ENCODE measurements around the gene GALNT14. TPM values are rescaled to one million over a fixed set of nuclear protein-coding genes. Genes with fewer than 3 reads are reported as not detected.

GALNT14 gene
- total RNA-seq, 2 donors from 2014 or later = 0.52 TPM; not detected in 1

DNA sequence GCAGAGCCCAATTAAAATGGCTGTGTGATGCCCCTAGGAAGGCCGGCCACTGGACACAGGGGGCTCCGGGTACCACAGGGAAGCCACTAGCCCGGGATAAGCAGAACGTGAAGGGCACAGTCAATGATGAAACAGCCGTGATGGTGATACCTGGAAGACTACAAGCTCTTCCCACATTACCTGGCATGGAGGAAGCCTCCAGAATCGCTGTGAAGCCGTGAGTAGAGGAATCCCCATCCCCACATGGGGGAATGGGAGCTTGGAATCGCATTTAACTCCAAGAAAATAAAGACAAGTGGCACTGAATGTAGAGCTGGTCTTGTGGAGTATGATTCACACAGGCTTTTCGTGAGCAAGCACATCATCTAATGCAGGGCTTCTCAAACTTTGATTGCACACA is 16.1 kb downstream of the GALNT14 start:
- ATAC-seq (replicated peaks) = no peak
- H3K36me3 Mint-ChIP-seq (ENCODE audit: low read depth) = no peaks in the 10 kb centered on the region
- no peaks in the 10 kb centered on the region for H3K9me3 Mint-ChIP-seq
- H3K27ac Mint-ChIP-seq = no peak overlapping the region
- no peak overlapping the region for H3K4me3 Mint-ChIP-seq
- H3K4me1 Mint-ChIP-seq = no peaks in the 10 kb centered on the region
- peaks cover 7% of the 10 kb centered on the region for H3K27me3 Mint-ChIP-seq

DNA sequence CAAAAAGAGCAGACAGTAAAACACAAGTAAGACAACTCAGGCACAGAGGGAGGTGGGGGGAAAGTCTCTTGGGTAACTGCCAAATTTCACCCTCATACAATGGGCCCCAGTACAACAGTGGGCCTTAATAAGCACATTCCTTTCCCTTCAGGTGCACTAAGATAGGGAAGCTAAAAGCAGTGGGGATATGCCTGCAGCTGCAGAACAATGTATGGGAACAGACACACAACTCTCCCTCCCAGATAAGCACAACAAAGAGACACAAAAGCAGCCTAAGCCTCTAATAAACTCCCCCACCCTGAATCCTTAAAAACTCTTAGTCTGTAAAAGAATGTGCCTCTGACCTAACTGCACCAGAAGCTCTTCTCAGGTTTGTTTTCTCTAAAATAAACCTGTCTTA is 24.5 kb downstream of the GALNT14 start:
- H3K4me3 Mint-ChIP-seq = no peak overlapping the region
- no peak for ATAC-seq (replicated peaks)
- no peaks in the 10 kb centered on the region for H3K36me3 Mint-ChIP-seq (ENCODE audit: low read depth)
- no peaks in the 10 kb centered on the region for H3K4me1 Mint-ChIP-seq
- peaks cover 34% of the 10 kb centered on the region for H3K27me3 Mint-ChIP-seq
- H3K27ac Mint-ChIP-seq = no peak overlapping the region
- no peaks in the 10 kb centered on the region for H3K9me3 Mint-ChIP-seq

GRCh38 chr2:31112544-31112943 is 25.7 kb downstream of the GALNT14 start:
- no peak overlapping the region for H3K4me3 Mint-ChIP-seq
- no peaks in the 10 kb centered on the region for H3K4me1 Mint-ChIP-seq
- no peak for ATAC-seq (replicated peaks)
- no peaks in the 10 kb centered on the region for H3K36me3 Mint-ChIP-seq (ENCODE audit: low read depth)
- H3K27ac Mint-ChIP-seq = no peak overlapping the region
- peaks cover 38% of the 10 kb centered on the region for H3K27me3 Mint-ChIP-seq
- H3K9me3 Mint-ChIP-seq = no peaks in the 10 kb centered on the region

DNA sequence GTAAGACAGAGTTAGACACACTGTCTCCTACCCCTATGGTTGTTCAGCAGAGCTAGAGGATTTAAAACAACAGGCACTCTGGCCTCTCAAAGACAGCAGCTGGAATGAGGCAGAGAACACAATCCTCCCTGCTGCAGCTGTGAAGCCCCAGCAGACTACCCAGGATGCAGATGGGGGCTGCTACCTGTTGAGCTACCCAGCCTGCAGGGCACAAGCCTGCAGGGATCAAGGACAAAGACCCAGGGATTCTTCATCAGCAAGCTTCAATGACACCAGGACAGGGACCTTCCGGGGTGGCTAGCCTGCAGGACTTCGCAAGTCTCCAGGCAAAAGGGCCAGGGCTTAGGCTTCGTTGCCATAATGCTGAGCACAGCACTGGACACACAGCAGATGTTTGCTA is 27.2 kb downstream of the GALNT14 start:
- peaks cover 43% of the 10 kb centered on the region for H3K27me3 Mint-ChIP-seq
- no peak overlapping the region for H3K27ac Mint-ChIP-seq
- no peaks in the 10 kb centered on the region for H3K36me3 Mint-ChIP-seq (ENCODE audit: low read depth)
- ATAC-seq (replicated peaks) = no peak
- H3K9me3 Mint-ChIP-seq = no peaks in the 10 kb centered on the region
- no peaks in the 10 kb centered on the region for H3K4me1 Mint-ChIP-seq
- H3K4me3 Mint-ChIP-seq = no peak overlapping the region

DNA sequence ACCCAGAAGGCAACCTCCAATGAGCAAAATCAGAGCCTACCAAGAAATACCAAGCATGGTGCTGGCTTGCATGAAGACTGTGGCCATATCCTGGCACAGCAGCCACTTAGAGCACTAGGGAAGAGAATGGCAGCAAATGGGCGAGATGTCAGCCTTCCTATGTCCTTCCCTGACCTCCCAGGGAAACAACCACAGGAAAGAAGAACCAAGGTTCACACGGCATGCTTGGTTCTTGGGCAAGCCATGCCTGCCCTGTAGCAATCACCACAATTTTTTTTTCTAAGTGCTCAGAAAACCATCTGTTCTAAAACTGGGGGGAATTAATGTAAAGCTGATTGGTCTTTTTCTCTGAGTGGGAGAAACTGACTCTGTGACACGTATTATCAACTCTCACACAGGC is 27.8 kb downstream of the GALNT14 start:
- Mint-ChIP-seq H3K27me3 (peaks cover 46% of the 10 kb centered on the region), H3K36me3 (ENCODE audit: low read depth) (no peaks in the 10 kb centered on the region), H3K9me3 (no peaks in the 10 kb centered on the region), H3K27ac (no peak overlapping the region), H3K4me3 (no peak overlapping the region), H3K4me1 (no peaks in the 10 kb centered on the region)
- no peak for ATAC-seq (replicated peaks)

GRCh38 chr2:31109633-31110192 is 28.5 kb downstream of the GALNT14 start:
- ATAC-seq (replicated peaks) = no peak
- Mint-ChIP-seq H3K27ac (no peak overlapping the region), H3K36me3 (ENCODE audit: low read depth) (no peaks in the 10 kb centered on the region), H3K4me3 (no peak overlapping the region), H3K9me3 (no peaks in the 10 kb centered on the region), H3K27me3 (peaks cover 46% of the 10 kb centered on the region), H3K4me1 (no peaks in the 10 kb centered on the region)

- Mint-ChIP-seq H3K4me1 (no peaks in the 10 kb centered on the region), H3K36me3 (ENCODE audit: low read depth) (no peaks in the 10 kb centered on the region), H3K27ac (no peak overlapping the region), H3K27me3 (peaks cover 42% of the 10 kb centered on the region), H3K4me3 (no peak overlapping the region), H3K9me3 (no peaks in the 10 kb centered on the region)
- no peak for ATAC-seq (replicated peaks)
These were observed 29.5 kb downstream of the GALNT14 start for GRCh38 chr2:31108561-31109286.

DNA sequence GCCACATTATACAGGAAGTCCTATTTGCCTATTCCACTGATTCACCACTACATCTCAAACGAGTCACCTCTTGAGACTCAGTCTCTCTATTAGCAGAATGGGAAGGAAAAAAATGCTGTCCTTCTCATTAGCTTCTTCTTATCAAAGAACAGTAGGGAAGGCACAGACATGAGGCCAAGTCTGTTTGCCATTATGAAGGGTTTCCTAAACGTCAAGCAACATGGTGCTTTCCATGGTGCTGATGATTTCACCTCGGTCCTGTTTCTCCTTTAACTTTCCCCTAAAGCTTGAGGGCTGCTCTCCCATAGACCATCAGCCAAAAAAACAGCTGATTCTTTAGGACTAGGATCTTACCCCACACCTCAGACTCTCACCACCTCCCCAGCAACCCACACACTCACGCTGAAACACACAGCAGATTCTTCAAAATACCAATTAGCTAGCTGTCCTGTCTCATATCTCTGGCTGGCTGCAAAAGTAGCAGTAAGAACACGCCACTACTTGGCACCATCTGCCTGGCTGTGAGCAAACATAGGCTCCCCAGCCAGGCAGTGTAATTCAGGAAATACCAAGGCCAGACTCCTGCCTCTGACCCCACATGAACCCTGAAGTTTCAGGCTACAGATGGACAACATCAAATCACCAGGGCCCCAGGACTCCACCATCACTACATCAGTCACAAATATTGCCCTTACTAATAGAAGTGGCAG is 30.5 kb downstream of the GALNT14 start:
- no peaks in the 10 kb centered on the region for H3K4me1 Mint-ChIP-seq
- no peaks in the 10 kb centered on the region for H3K36me3 Mint-ChIP-seq (ENCODE audit: low read depth)
- H3K9me3 Mint-ChIP-seq = no peaks in the 10 kb centered on the region
- H3K27ac Mint-ChIP-seq = no peak overlapping the region
- no peak overlapping the region for H3K4me3 Mint-ChIP-seq
- H3K27me3 Mint-ChIP-seq = peaks cover 38% of the 10 kb centered on the region
- no peak for ATAC-seq (replicated peaks)

- Mint-ChIP-seq H3K4me3 (no peak overlapping the region), H3K36me3 (ENCODE audit: low read depth) (no peaks in the 10 kb centered on the region), H3K27me3 (peaks cover 13% of the 10 kb centered on the region), H3K9me3 (no peaks in the 10 kb centered on the region), H3K4me1 (peaks cover 5% of the 10 kb centered on the region), H3K27ac (no peak overlapping the region)
- ATAC-seq (replicated peaks) = no peak
These were observed 36.5 kb downstream of the GALNT14 start for GRCh38 chr2:31101701-31102100.

GRCh38 chr2:31097962-31098613 is 40.2 kb downstream of the GALNT14 start:
- no peak for ATAC-seq (replicated peaks)
- H3K27ac Mint-ChIP-seq = no peak overlapping the region
- no peak overlapping the region for H3K4me3 Mint-ChIP-seq
- peaks cover 4% of the 10 kb centered on the region for H3K9me3 Mint-ChIP-seq
- H3K4me1 Mint-ChIP-seq = peaks cover 5% of the 10 kb centered on the region
- H3K27me3 Mint-ChIP-seq = no peaks in the 10 kb centered on the region
- no peaks in the 10 kb centered on the region for H3K36me3 Mint-ChIP-seq (ENCODE audit: low read depth)

- H3K4me3 Mint-ChIP-seq = no peak overlapping the region
- H3K9me3 Mint-ChIP-seq = no peaks in the 10 kb centered on the region
- ATAC-seq (replicated peaks) = no peak
- no peaks in the 10 kb centered on the region for H3K4me1 Mint-ChIP-seq
- H3K36me3 Mint-ChIP-seq (ENCODE audit: low read depth) = no peaks in the 10 kb centered on the region
- peaks cover 20% of the 10 kb centered on the region for H3K27me3 Mint-ChIP-seq
- H3K27ac Mint-ChIP-seq = no peak overlapping the region
These were observed 48.1 kb downstream of the GALNT14 start for GRCh38 chr2:31090188-31090587.

DNA sequence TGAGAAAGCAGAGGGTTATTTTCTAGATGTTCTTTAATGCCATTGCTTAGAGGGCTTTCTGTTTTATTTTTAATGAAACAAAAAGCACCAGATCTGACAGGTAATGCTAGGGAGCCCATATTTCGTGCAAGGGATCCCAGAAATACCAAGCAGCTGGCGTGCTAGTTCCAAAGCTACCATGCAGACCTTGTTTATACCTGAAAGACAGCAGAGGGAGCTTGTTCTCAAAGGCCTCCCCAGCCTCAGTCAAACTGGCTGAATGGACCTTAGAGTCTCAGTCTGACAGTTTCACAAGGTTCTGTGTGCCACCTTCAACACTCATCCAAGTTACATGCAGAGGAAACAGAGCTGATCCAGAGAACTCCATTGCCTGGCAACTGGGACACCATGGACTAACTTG is 48.6 kb downstream of the GALNT14 start:
- H3K9me3 Mint-ChIP-seq = no peaks in the 10 kb centered on the region
- no peaks in the 10 kb centered on the region for H3K4me1 Mint-ChIP-seq
- no peak for ATAC-seq (replicated peaks)
- no peaks in the 10 kb centered on the region for H3K36me3 Mint-ChIP-seq (ENCODE audit: low read depth)
- no peak overlapping the region for H3K4me3 Mint-ChIP-seq
- no peak overlapping the region for H3K27ac Mint-ChIP-seq
- peaks cover 20% of the 10 kb centered on the region for H3K27me3 Mint-ChIP-seq

DNA sequence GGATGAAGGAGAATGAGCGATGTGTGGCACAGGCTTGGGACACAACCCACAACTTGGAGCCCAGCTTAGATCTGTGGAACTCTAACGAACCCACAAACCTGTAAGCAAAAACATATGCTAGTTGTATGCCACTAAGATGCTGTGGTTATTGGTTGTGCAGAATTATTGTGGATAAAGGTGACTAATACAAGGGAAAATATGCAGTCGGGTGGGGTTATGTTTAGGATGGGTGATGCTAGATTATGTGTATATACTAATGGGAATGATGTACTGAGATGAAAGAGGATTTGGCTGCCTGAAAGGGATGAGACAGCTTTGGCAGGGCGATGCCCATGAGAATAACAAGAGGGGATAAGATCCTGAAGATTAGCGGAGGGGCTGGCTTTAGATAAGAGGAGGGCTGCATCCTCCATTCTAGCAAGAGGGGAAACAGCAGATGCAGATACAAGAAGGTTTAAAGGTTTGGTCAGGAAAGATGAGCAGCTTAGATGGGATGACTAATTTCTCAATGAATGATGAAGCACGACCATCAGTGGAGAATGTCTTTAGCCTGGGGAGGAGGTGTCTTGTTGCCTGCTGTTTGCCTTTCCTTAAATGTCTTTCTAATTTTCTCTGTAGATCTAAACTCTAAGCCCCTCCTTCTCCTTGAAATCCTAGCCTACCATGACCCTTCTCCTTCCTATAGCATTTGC is 49.6 kb downstream of the GALNT14 start:
- peaks cover 27% of the 10 kb centered on the region for H3K27me3 Mint-ChIP-seq

DNA sequence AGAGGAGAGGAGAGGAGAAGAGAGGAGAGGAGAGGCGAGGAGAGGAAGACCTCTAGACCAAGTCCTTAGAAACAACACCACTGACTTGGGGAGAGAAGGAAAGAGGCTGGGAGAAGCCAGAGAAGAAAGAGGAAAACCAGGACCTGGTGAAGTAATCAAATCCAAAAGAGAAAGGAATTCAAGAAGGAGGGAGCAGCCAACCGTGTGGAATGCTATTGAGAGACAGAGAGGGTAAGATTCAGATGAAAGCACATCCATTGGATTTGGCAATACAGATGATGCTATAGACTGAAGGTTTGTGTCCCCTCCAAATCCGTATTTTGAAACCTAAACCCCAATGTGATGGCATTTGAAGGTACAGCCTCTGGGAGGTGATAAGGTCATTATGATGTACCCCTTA is 50.7 kb downstream of the GALNT14 start:
- Mint-ChIP-seq H3K27ac (no peak overlapping the region), H3K4me3 (no peak overlapping the region), H3K27me3 (peaks cover 34% of the 10 kb centered on the region), H3K9me3 (no peaks in the 10 kb centered on the region), H3K4me1 (no peaks in the 10 kb centered on the region), H3K36me3 (ENCODE audit: low read depth) (no peaks in the 10 kb centered on the region)
- no peak for ATAC-seq (replicated peaks)

More for the DNA sequence above, 49.6 kb downstream of the GALNT14 start:
- H3K4me1 Mint-ChIP-seq = no peaks in the 10 kb centered on the region
- no peaks in the 10 kb centered on the region for H3K9me3 Mint-ChIP-seq
- H3K4me3 Mint-ChIP-seq = no peak overlapping the region
- H3K36me3 Mint-ChIP-seq (ENCODE audit: low read depth) = no peaks in the 10 kb centered on the region
- no peak overlapping the region for H3K27ac Mint-ChIP-seq
- no peak for ATAC-seq (replicated peaks)
